Measurements from ENCODE around the gene STRAP. TPM values are rescaled to one million over a fixed set of nuclear protein-coding genes. Genes with fewer than 3 reads are reported as not detected.
"Not testable (repeated sequence)": the region's sequence is repeated elsewhere in the genome, so short reads cannot be mapped to it uniquely, and the experiment has no call there.

STRAP gene
- total RNA-seq, 2 experiments from 2014 or later, result 43.1 to 107 TPM

- no peaks in the 10 kb centered on the region for H3K79me2 ChIP-seq (ENCODE audit: insufficient read depth, low read depth, low read length)
- no peak for DNase-seq (ENCODE audit: low spot score)
Observed at GRCh38 chr12:15942475-15942874, 60.3 kb downstream of the STRAP start.

GRCh38 chr12:15943519-15943918, 61.3 kb downstream of the STRAP start:
- H3K9me2 ChIP-seq (ENCODE audit: insufficient read depth, low read length); H3K4me3 ChIP-seq (ENCODE audit: low read depth, low read length, poor library complexity, severe bottlenecking); CTCF ChIA-PET (ENCODE audit: unreplicated experiment); intact Hi-C loops (cut with micrococcal nuclease; ENCODE audit: unreplicated experiment); H2AFZ ChIP-seq (ENCODE audit: low read length); H3K9me3 ChIP-seq (ENCODE audit: low read length); H3K36me3 ChIP-seq (ENCODE audit: insufficient read depth, low read length); H3K4me1 ChIP-seq (ENCODE audit: insufficient read depth, low read length, poor library complexity, severe bottlenecking); H3K27ac ChIP-seq (ENCODE audit: low read depth, low read length, poor library complexity, severe bottlenecking); H4K20me1 ChIP-seq (ENCODE audit: insufficient read depth, low read length); H3K79me2 ChIP-seq (ENCODE audit: insufficient read depth, low read depth, low read length); BruUV-seq (replicated peaks); DNase-seq (ENCODE audit: low spot score); H3K4me2 ChIP-seq (ENCODE audit: low read length): not testable (repeated sequence)
- POLR2A ChIA-PET, result interaction anchor here (0.6 kb wide), 1 partner anchor 403 kb away, joined by 3 read pairs; no protein-coding TSS in a partner anchor

More at GRCh38 chr12:15942475-15942874, 60.3 kb downstream of the STRAP start:
- BruUV-seq (replicated peaks), result no TSS peak
- no peaks in the 10 kb centered on the region for H3K4me1 ChIP-seq (ENCODE audit: insufficient read depth, low read length, poor library complexity, severe bottlenecking)
- no peak overlapping the region for H2AFZ ChIP-seq (ENCODE audit: low read length)
- no peak overlapping the region for H3K27ac ChIP-seq (ENCODE audit: low read depth, low read length, poor library complexity, severe bottlenecking)
- no peaks in the 10 kb centered on the region for H3K9me3 ChIP-seq (ENCODE audit: low read length)
- intact Hi-C loops (cut with micrococcal nuclease; ENCODE audit: unreplicated experiment), result no loop called here
- H4K20me1 ChIP-seq (ENCODE audit: insufficient read depth, low read length), result no peaks in the 10 kb centered on the region
- ChIA-PET POLR2A (interaction anchor here (0.5 to 1.0 kb wide), 2 partner anchors 12 to 29 kb away, joined by 3 to 4 read pairs; no protein-coding TSS in a partner anchor), CTCF (ENCODE audit: unreplicated experiment) (no interaction called here)
- no peak for TF ChIP-seq EZH2phosphoT487 (IDR thresholded peaks at IDR 0.05; ENCODE audit: borderline replicate concordance, low read depth, low read length)
- TF ChIP-seq CTCF (conservative IDR thresholded peaks at IDR 0.05; ENCODE audit: low read length), result no peak
- H3K4me2 ChIP-seq (ENCODE audit: low read length), result no peak overlapping the region
- H3K4me3 ChIP-seq (ENCODE audit: low read depth, low read length, poor library complexity, severe bottlenecking), result no peak overlapping the region
- H3K9me2 ChIP-seq (ENCODE audit: insufficient read depth, low read length), result no peaks in the 10 kb centered on the region
- H3K36me3 ChIP-seq (ENCODE audit: insufficient read depth, low read length), result no peaks in the 10 kb centered on the region

- H3K27ac ChIP-seq (ENCODE audit: low read depth, low read length, poor library complexity, severe bottlenecking); H3K79me2 ChIP-seq (ENCODE audit: insufficient read depth, low read depth, low read length); H3K9me2 ChIP-seq (ENCODE audit: insufficient read depth, low read length); CTCF ChIA-PET (ENCODE audit: unreplicated experiment); H3K4me2 ChIP-seq (ENCODE audit: low read length); intact Hi-C loops (cut with micrococcal nuclease; ENCODE audit: unreplicated experiment); DNase-seq (ENCODE audit: low spot score); H3K9me3 ChIP-seq (ENCODE audit: low read length); H3K36me3 ChIP-seq (ENCODE audit: insufficient read depth, low read length); H2AFZ ChIP-seq (ENCODE audit: low read length); H3K4me3 ChIP-seq (ENCODE audit: low read depth, low read length, poor library complexity, severe bottlenecking); BruUV-seq (replicated peaks); H4K20me1 ChIP-seq (ENCODE audit: insufficient read depth, low read length); H3K4me1 ChIP-seq (ENCODE audit: insufficient read depth, low read length, poor library complexity, severe bottlenecking); POLR2A ChIA-PET: not testable (repeated sequence)
Observed at GRCh38 chr12:15948461-15948860, 66.3 kb downstream of the STRAP start.

Other genes with a start within 250 kb of the STRAP start
- 0.64 and 0.92 TPM in 2 replicates for gene EPS8, start 93.0 kb upstream of the STRAP start, total RNA-seq (2014; rRNA removed; shearing (Covaris generic))
- 0.44 and 0.61 TPM in 2 replicates for gene EPS8, start 93.0 kb upstream of the STRAP start, total RNA-seq (2022)
- gene DERA, start 28.9 kb downstream of the STRAP start, total RNA-seq (2014; rRNA removed; shearing (Covaris generic)), result 54.9 and 68.6 TPM in 2 replicates
- gene DERA, start 28.9 kb downstream of the STRAP start, total RNA-seq (2022), result 87.2 and 103 TPM in 2 replicates

Data from OCI-LY7 (cell line).